Activated T-cell treated with anti-CD3 and anti-CD28 coated beads, Interleukin-2, amount 50 U/mL, for 1 hour (primary cell): ENCODE measurements around the gene HOXB2.

Experiments
- DNase-seq: peaks from one replicate; pipeline ENCODE4 v3.0.0-alpha.2; 2020

HOXB2 gene

GRCh38 chr17:48545022-48545375 lies at the start of gene HOXB2:
HOXB2 (minus strand) TSS chr17:48545109; CDS start chr17:48544911, 198 bp downstream.
- no peak for DNase-seq

GRCh38 chr17:48593840-48594537 lies 49.1 kb upstream of the HOXB2 start:
- peak; percentile 90 for DNase-seq

GRCh38 chr17:48593126-48593829 lies 48.4 kb upstream of the HOXB2 start, which contains the start of gene HOXB5:
HOXB5 (minus strand) TSS chr17:48593779; CDS start chr17:48593682, 97 bp downstream.
- no peak for DNase-seq

- DNase-seq = no peak
Observed at GRCh38 chr17:48592577-48592976, 47.7 kb upstream of the HOXB2 start.

GRCh38 chr17:48592057-48592514 lies 47.2 kb upstream of the HOXB2 start:
- no peak for DNase-seq

- DNase-seq = no peak
Observed at GRCh38 chr17:48591255-48592056, 46.5 kb upstream of the HOXB2 start.

- DNase-seq = no peak
Observed at GRCh38 chr17:48590607-48591161, 45.8 kb upstream of the HOXB2 start.

- DNase-seq = no peak
Observed at GRCh38 chr17:48589831-48590606, 45.1 kb upstream of the HOXB2 start, which contains the start of gene HOXB3. HOXB3 (minus strand) TSS chr17:48590241; CDS start chr17:48552474, 37,767 bp downstream.

- DNase-seq = no peak
Observed at GRCh38 chr17:48589060-48589830, 44.3 kb upstream of the HOXB2 start.

GRCh38 chr17:48588528-48588927 lies 43.6 kb upstream of the HOXB2 start:
- DNase-seq = no peak

GRCh38 chr17:48588074-48588415 lies 43.1 kb upstream of the HOXB2 start:
- no peak for DNase-seq

GRCh38 chr17:48587276-48588073 lies 42.6 kb upstream of the HOXB2 start:
- no peak for DNase-seq

- no peak for DNase-seq
Observed at GRCh38 chr17:48586355-48587258, 41.7 kb upstream of the HOXB2 start.

- no peak for DNase-seq
Observed at GRCh38 chr17:48584223-48584741, 39.4 kb upstream of the HOXB2 start.

- DNase-seq = no peak
Observed at GRCh38 chr17:48583708-48584222, 38.9 kb upstream of the HOXB2 start.

- no peak for DNase-seq
Observed at GRCh38 chr17:48582750-48583069, 37.8 kb upstream of the HOXB2 start.

GRCh38 chr17:48579760-48580554 lies 35.0 kb upstream of the HOXB2 start:
- DNase-seq = no peak

- no peak for DNase-seq
Observed at GRCh38 chr17:48579471-48579759, 34.5 kb upstream of the HOXB2 start.
